ENCODE measurements around the gene IRF7.

The IRF7 gene

DNA sequence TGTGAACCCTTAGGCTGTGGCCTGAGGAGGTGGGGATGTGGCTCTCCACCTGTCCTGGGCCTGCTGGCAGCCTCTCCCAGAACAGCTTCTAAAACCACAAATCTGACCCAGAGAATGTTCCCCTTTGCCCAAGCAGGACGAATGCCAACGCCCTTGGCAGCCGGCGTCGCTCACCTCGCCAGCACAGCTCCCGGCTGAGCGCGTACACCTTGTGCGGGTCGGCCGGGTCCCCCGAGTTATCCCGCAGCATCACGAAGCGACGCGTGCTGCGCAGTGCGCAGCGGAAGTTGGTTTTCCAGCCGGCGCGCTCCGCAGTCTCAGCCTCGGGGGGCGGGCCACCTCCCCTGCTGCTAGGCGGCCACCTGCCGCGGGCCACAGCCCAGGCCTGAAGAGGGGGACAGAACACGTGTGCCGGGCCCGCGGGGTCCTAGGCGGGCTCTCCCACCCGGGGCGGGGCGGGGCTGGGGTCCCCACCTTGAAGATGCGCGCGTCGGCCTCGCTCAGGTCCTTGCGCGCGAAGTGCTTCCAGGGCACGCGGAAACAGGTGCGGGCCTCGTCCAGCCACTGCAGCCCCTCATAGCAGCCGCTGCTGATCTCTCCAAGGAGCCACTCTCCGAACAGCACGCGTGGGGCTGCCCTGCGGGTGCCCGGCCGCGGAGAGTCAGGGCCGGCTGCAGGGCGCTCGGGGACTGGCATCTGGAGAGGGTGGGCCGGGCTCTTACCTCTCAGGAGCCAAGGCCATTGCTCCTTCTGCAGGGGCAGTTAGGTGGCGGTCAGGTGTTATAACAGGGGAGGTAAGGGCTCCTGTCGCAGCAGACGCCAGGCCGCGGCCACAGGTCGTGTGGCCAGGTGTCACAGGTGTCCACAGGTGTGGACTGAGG is 887 bp downstream of the IRF7 start:
- no peak for DNase-seq (ENCODE audit: low read depth)
- H3K4me3 ChIP-seq (ENCODE audit: low read depth, low read length) = peak overlapping the region; percentile 86
- TF ChIP-seq, protein P1, sequence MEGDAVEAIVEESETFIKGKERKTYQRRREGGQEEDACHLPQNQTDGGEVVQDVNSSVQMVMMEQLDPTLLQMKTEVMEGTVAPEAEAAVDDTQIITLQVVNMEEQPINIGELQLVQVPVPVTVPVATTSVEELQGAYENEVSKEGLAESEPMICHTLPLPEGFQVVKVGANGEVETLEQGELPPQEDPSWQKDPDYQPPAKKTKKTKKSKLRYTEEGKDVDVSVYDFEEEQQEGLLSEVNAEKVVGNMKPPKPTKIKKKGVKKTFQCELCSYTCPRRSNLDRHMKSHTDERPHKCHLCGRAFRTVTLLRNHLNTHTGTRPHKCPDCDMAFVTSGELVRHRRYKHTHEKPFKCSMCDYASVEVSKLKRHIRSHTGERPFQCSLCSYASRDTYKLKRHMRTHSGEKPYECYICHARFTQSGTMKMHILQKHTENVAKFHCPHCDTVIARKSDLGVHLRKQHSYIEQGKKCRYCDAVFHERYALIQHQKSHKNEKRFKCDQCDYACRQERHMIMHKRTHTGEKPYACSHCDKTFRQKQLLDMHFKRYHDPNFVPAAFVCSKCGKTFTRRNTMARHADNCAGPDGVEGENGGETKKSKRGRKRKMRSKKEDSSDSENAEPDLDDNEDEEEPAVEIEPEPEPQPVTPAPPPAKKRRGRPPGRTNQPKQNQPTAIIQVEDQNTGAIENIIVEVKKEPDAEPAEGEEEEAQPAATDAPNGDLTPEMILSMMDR (conservative IDR thresholded peaks at IDR 0.05; ENCODE audit: low read depth, low read length) = no peak

DNA sequence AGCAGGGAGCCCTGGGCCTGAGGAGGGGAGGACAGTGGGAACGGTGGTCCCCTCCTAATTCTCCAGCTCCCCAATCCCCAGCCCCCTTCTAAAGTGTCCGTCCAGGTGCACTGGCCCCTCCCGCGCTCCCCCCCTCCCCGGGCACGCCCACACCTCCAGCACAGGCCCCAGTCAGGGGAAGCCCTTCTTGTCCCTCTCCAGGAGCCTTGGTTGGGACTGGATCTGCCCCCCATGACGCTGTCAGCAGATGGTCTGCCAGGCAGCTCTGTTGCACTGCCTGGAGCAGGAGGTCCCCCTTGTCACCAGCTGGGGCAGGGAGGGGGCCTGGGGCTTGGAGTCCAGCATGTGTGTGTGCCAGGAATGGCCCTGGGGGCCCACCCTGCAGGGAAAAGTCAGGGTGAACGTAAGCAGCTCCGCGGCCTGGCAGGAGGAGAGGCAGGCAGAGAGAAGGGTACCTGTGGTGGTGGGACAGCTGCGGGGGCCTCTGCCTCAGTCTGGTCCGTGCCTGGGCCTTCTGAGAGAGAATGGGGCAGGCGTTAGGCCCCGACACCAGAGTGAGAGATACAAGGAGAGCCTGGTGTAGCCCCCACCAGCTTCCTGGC is 1.6 kb downstream of the IRF7 start:
- TF ChIP-seq, protein P1 (conservative IDR thresholded peaks at IDR 0.05; ENCODE audit: low read depth, low read length) = no peak
- DNase-seq (ENCODE audit: low read depth) = no peak
- no peak overlapping the region for H3K4me3 ChIP-seq (ENCODE audit: low read depth, low read length)

DNA sequence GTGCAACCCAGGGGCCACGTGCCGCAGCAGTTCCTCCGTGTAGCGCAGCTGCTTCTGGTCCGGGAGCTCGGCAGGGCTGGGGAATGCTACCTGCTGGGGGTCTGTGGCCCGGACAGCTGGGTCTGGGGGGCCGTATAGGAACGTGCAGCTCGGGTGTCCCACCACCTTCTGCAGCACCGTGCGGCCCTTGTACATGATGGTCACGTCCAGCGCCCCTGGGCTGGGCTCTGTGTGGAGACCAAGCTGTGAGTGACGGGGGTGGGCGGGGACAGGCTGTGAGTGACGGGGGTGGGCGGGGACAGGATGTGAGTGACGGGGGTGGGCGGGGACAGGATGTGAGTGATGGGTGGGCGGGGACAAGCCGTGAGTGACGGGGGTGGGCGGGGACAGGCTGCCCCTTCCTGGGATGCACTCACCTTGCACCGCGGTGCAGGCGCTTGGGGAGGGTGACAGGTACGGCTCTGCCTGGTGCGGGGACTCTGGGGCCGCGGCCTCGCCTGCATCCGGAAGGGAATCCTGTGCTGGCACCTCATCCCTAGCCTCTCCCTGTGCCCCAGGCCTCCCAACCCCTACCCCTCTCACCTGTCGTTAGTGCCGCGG is 2.3 kb downstream of the IRF7 start:
- peak; percentile 76 for DNase-seq (ENCODE audit: low read depth)
- TF ChIP-seq, protein P1 (conservative IDR thresholded peaks at IDR 0.05; ENCODE audit: low read depth, low read length) = no peak
- H3K4me3 ChIP-seq (ENCODE audit: low read depth, low read length) = no peak overlapping the region

DNA sequence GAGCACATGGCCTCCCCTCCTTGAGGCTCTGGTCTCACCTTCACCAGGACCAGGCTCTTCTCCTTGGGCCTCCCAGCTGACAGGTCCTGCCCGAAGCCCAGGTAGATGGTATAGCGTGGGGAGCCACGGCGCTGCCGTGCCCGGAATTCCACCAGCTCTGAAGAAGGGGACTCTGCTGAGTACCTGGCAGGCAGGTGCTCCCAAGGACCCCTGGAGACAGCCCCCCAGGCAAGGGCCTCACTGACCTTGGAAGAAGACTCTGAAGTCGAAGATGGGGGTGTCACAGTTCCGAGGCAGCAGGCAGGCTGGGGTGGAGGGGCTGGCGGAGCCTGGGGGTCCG is 2.8 kb downstream of the IRF7 start:
- H3K4me3 ChIP-seq (ENCODE audit: low read depth, low read length) = no peak overlapping the region
- TF ChIP-seq, protein P1 (conservative IDR thresholded peaks at IDR 0.05; ENCODE audit: low read depth, low read length) = no peak
- DNase-seq (ENCODE audit: low read depth) = no peak

DNA sequence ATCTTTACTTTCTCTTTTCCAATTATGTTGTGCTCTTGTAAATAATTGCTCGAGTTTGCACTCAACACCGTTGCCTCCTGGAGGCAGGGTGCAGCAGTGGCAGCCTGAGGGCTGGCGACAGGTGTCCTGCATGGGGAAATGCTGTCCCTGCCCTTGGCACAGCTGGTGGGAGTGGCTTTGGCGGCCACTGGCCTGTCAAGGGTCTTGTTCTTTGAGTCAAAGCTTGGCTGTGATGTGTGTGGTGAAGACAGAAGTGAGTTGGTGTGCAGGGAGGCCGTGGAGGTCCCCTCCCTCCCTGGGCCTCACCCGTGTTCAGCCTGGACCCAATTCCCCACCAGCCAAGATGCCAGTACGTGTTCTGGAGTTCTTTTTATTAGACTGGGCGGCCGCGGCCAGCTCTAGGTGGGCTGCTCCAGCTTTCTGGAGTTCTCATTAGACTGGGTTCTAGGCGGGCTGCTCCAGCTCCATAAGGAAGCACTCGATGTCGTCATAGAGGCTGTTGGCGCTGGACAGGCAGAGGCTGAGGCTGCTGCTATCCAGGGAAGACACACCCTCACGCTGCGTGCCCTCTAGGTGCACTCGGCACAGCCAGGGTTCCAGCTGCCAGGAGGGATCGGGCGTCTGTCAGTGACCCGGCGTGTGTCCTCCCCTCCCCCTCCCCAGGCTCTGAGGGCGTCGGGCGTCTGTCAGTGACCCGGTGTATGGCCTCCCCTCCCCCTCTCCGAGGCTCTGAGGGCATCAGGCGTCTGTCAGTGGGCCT is 3.4 kb downstream of the IRF7 start:
- H3K4me3 ChIP-seq (ENCODE audit: low read depth, low read length) = no peak overlapping the region
- DNase-seq (ENCODE audit: low read depth) = peak; percentile 38
- TF ChIP-seq, protein P1 (conservative IDR thresholded peaks at IDR 0.05; ENCODE audit: low read depth, low read length) = peak; percentile 51

DNA sequence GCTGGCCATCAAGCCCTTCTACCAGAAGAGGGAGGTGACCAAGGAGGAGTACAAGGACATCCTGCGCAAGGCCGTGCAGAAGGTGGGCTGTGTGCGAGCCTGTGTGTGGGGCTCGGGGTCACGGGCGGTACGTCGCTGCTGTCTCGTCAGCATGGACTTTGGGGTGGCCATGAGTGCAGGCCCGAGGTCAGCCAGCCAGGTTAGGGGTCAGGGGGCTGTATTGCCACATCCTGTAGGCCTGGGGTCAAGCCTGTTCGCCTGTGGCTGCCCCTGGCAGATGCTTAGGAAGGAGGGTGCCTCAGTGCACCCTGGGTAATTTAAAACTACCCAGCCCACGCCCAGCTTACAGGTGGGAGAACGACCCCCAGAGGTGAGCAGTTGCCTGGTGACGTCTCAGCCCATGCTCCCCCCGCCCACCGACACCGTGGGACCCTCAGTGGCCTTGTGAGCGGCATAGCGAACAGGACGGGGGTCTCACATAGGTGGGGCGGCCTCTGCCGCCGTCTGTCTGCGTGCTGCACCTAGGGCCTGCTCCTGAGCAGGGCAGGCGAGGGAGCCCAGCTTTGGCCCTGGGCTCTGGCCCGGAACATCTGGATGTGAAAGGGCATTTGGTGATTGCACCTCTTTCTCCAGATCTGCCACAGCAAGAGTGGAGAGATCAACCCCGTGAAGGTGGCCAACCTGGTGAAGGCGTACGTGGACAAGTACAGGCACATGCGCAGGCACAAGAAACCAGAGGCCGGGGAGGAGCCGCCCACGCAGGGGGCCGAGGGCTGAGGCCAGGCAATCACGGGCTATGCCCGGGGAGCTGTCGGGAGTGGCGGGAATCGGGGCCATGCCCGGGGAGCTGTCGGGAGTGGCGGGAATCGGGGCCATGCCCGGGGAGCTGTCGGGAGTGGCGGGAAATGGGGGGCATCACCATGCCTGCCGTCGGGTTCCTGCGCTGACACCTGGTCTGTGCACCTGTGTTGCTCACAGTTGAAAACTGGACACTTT is 4.5 kb downstream of the IRF7 start:
- TF ChIP-seq, protein P1 (conservative IDR thresholded peaks at IDR 0.05; ENCODE audit: low read depth, low read length) = no peak
- no peak for DNase-seq (ENCODE audit: low read depth)
- no peak overlapping the region for H3K4me3 ChIP-seq (ENCODE audit: low read depth, low read length)

Measured in choroid plexus epithelial cell (primary cell).